ENCODE results near the gene UROS. TPM values are rescaled to one million over a fixed set of nuclear protein-coding genes. Genes with fewer than 3 reads are reported as not detected.

Gene UROS
- polyA plus RNA-seq, 1 donor from 2014 or later, result 103 TPM

DNA sequence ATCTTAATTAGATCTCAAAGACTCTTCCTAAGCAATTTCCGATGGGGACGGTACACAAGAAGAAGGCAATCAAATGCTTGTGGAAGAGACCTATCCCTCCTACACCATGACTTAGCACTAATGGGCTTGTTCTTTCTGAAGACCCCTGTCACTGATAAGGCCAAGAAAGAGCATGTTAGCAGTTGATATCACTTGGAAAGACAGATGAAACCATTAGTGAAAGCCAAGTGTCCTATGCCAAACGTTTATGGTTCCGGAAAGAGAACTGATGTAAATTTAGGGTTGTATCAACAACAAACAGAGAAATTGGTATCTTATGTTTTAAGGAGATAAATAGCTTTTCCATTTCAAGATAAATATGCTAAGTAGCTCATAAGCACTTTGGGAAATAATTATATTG lies 6.5 kb downstream of the UROS start:
- H3K27ac ChIP-seq (ENCODE audit: low read length), result no peak overlapping the region
- no peaks in the 10 kb centered on the region for H3K9me3 ChIP-seq (ENCODE audit: low read length)
- no peak overlapping the region for H3K4me3 ChIP-seq (ENCODE audit: low read length)
- H3K36me3 ChIP-seq (ENCODE audit: insufficient read depth, low read length), result no peaks in the 10 kb centered on the region
- H3K27me3 ChIP-seq (ENCODE audit: insufficient read depth, low read depth, low read length), result no peaks in the 10 kb centered on the region
- no peaks in the 10 kb centered on the region for H3K9me2 ChIP-seq (ENCODE audit: insufficient read depth, low read length)
- H4K20me1 ChIP-seq (ENCODE audit: insufficient read depth), result no peaks in the 10 kb centered on the region
- TF ChIP-seq SMC3 (conservative IDR thresholded peaks at IDR 0.05; ENCODE audit: poor library complexity), result no peak
- TF ChIP-seq MXI1 (conservative IDR thresholded peaks at IDR 0.05; ENCODE audit: poor library complexity, severe bottlenecking), result no peak
- no peak for TF ChIP-seq EZH2 (IDR thresholded peaks at IDR 0.05; ENCODE audit: borderline replicate concordance, insufficient read depth, low read length, poor library complexity, severe bottlenecking)
- TF ChIP-seq RAD21 (conservative IDR thresholded peaks at IDR 0.05), result no peak
- no peak for TF ChIP-seq EP300 (conservative IDR thresholded peaks at IDR 0.05; ENCODE audit: poor library complexity, severe bottlenecking)
- TF ChIP-seq, protein P1, sequence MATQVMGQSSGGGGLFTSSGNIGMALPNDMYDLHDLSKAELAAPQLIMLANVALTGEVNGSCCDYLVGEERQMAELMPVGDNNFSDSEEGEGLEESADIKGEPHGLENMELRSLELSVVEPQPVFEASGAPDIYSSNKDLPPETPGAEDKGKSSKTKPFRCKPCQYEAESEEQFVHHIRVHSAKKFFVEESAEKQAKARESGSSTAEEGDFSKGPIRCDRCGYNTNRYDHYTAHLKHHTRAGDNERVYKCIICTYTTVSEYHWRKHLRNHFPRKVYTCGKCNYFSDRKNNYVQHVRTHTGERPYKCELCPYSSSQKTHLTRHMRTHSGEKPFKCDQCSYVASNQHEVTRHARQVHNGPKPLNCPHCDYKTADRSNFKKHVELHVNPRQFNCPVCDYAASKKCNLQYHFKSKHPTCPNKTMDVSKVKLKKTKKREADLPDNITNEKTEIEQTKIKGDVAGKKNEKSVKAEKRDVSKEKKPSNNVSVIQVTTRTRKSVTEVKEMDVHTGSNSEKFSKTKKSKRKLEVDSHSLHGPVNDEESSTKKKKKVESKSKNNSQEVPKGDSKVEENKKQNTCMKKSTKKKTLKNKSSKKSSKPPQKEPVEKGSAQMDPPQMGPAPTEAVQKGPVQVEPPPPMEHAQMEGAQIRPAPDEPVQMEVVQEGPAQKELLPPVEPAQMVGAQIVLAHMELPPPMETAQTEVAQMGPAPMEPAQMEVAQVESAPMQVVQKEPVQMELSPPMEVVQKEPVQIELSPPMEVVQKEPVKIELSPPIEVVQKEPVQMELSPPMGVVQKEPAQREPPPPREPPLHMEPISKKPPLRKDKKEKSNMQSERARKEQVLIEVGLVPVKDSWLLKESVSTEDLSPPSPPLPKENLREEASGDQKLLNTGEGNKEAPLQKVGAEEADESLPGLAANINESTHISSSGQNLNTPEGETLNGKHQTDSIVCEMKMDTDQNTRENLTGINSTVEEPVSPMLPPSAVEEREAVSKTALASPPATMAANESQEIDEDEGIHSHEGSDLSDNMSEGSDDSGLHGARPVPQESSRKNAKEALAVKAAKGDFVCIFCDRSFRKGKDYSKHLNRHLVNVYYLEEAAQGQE (IDR thresholded peaks at IDR 0.05; ENCODE audit: borderline replicate concordance), result no peak
- no peak overlapping the region for H3K4me2 ChIP-seq (ENCODE audit: low read length)
- no peak overlapping the region for H2AFZ ChIP-seq (ENCODE audit: low read depth, low read length)
- H3K9ac ChIP-seq (ENCODE audit: low read length), result no peak overlapping the region
- H3F3A ChIP-seq (ENCODE audit: insufficient read depth, low read length, poor library complexity, severe bottlenecking), result no peaks in the 10 kb centered on the region
- no peaks in the 10 kb centered on the region for H3K79me2 ChIP-seq (replicated peaks; ENCODE audit: insufficient read depth, low read length)

DNA sequence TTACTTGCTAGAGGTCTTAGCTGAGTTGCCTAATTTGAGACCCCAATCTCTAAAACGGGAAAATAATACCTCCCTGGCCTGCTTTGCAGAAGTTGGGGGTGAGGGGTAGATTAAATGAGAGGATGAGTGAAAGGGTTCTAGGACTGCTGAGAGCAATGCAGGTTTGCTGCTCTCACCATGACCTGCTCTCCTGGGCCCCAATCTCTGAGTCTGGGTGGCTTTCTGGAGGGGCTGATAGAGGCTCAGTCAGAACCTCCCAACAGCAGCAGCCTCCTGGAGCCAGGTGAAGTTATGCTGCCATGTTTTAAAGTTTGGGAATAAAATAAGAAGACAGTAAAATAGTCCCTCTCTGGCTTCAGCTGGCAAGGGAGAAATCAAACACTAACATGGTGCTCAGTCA lies 7.3 kb downstream of the UROS start:
- H3K27ac ChIP-seq (ENCODE audit: low read length), result no peak overlapping the region
- H3K27me3 ChIP-seq (ENCODE audit: insufficient read depth, low read depth, low read length), result no peaks in the 10 kb centered on the region
- H3K9me2 ChIP-seq (ENCODE audit: insufficient read depth, low read length), result no peaks in the 10 kb centered on the region
- no peaks in the 10 kb centered on the region for H4K20me1 ChIP-seq (ENCODE audit: insufficient read depth)
- no peaks in the 10 kb centered on the region for H3K9me3 ChIP-seq (ENCODE audit: low read length)
- no peak overlapping the region for H2AFZ ChIP-seq (ENCODE audit: low read depth, low read length)
- no peaks in the 10 kb centered on the region for H3K79me2 ChIP-seq (replicated peaks; ENCODE audit: insufficient read depth, low read length)
- no peak overlapping the region for H3K4me3 ChIP-seq (ENCODE audit: low read length)
- TF ChIP-seq MXI1 (conservative IDR thresholded peaks at IDR 0.05; ENCODE audit: poor library complexity, severe bottlenecking) (no peak), RAD21 (conservative IDR thresholded peaks at IDR 0.05) (no peak), SMC3 (conservative IDR thresholded peaks at IDR 0.05; ENCODE audit: poor library complexity) (no peak), POLR2AphosphoS5 (IDR thresholded peaks at IDR 0.05) (no peak)
- H3K36me3 ChIP-seq (ENCODE audit: insufficient read depth, low read length), result no peaks in the 10 kb centered on the region
- H3K9ac ChIP-seq (ENCODE audit: low read length), result no peak overlapping the region
- H3F3A ChIP-seq (ENCODE audit: insufficient read depth, low read length, poor library complexity, severe bottlenecking), result no peaks in the 10 kb centered on the region
- no peak overlapping the region for H3K4me2 ChIP-seq (ENCODE audit: low read length)

DNA sequence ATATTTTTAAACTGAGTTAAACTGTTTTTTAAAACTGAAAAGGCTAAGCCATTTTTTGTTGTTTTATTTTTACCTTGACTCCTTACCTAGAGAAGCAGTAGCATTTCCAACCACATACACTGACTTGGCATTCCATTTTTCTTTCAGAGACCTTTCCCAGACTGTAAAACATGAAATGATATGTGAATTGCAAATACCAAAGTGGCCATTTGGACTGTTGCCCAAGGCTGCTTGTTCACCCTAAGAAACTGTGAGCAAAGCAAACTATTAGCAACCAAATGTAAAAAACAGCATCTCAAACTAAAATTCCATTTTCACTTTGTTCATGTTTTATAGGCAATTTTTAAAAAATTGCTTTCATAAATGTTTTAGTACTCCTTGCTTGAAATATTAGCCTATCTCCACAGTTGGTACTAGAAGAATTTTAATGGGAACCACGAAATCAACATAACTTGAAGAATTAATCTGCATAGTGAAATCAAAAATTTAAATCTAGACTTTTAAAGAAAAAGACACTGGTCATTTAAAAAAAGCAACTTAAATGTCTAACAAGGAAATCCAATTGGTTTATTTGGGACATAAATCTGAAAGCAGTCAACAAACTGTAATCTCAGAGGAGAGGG lies 10.8 kb downstream of the UROS start:
- Histone ChIP-seq H3K27me3 (ENCODE audit: insufficient read depth, low read depth, low read length) (no peaks in the 10 kb centered on the region), H2AFZ (ENCODE audit: low read depth, low read length) (no peak overlapping the region), H3K9me3 (ENCODE audit: low read length) (no peaks in the 10 kb centered on the region), H3K79me2 (replicated peaks; ENCODE audit: insufficient read depth, low read length) (no peaks in the 10 kb centered on the region), H3K27ac (ENCODE audit: low read length) (no peak overlapping the region), H4K20me1 (ENCODE audit: insufficient read depth) (no peaks in the 10 kb centered on the region), H3K4me2 (ENCODE audit: low read length) (no peak overlapping the region), H3F3A (ENCODE audit: insufficient read depth, low read length, poor library complexity, severe bottlenecking) (no peaks in the 10 kb centered on the region), H3K9ac (ENCODE audit: low read length) (no peak overlapping the region), H3K36me3 (ENCODE audit: insufficient read depth, low read length) (peaks cover 4% of the 10 kb centered on the region), H3K4me3 (ENCODE audit: low read length) (no peak overlapping the region), H3K9me2 (ENCODE audit: insufficient read depth, low read length) (no peaks in the 10 kb centered on the region)
- TF ChIP-seq MXI1 (conservative IDR thresholded peaks at IDR 0.05; ENCODE audit: poor library complexity, severe bottlenecking) (no peak), EZH2 (IDR thresholded peaks at IDR 0.05; ENCODE audit: borderline replicate concordance, insufficient read depth, low read length, poor library complexity, severe bottlenecking) (no peak), POLR2AphosphoS5 (IDR thresholded peaks at IDR 0.05) (no peak), SMC3 (conservative IDR thresholded peaks at IDR 0.05; ENCODE audit: poor library complexity) (no peak), EP300 (conservative IDR thresholded peaks at IDR 0.05; ENCODE audit: poor library complexity, severe bottlenecking) (no peak), TAF1 (IDR thresholded peaks at IDR 0.05; ENCODE audit: low read depth) (no peak), RAD21 (conservative IDR thresholded peaks at IDR 0.05) (no peak)
- TF ChIP-seq, protein P1 (IDR thresholded peaks at IDR 0.05; ENCODE audit: borderline replicate concordance), result no peak
- TF ChIP-seq, protein P2, sequence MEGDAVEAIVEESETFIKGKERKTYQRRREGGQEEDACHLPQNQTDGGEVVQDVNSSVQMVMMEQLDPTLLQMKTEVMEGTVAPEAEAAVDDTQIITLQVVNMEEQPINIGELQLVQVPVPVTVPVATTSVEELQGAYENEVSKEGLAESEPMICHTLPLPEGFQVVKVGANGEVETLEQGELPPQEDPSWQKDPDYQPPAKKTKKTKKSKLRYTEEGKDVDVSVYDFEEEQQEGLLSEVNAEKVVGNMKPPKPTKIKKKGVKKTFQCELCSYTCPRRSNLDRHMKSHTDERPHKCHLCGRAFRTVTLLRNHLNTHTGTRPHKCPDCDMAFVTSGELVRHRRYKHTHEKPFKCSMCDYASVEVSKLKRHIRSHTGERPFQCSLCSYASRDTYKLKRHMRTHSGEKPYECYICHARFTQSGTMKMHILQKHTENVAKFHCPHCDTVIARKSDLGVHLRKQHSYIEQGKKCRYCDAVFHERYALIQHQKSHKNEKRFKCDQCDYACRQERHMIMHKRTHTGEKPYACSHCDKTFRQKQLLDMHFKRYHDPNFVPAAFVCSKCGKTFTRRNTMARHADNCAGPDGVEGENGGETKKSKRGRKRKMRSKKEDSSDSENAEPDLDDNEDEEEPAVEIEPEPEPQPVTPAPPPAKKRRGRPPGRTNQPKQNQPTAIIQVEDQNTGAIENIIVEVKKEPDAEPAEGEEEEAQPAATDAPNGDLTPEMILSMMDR (IDR thresholded peaks at IDR 0.05; ENCODE audit: poor library complexity, severe bottlenecking), result no peak

Measured in neural cell (in vitro differentiated cells).